Prostate gland (tissue), 2 donors: Measurements from ENCODE around the gene DFFA. TPM values are rescaled to one million over a fixed set of nuclear protein-coding genes. Genes with fewer than 3 reads are reported as not detected.

Source experiments
- DNase-seq: peaks from one replicate; pipeline ENCODE4 v3.0.0-alpha.2; 2019; ENCODE audit warnings: low spot score
- H3K27ac ChIP-seq, 2 donors: fragments of 200-600 bp; sonication (generic); 2 replicates each; pipeline ENCODE4 v1.5.1; 2017 to 2019
- H3K27me3 ChIP-seq: fragments of 200-600 bp; sonication (generic); replicated peaks from 2 replicates; pipeline ENCODE4 v1.5.1; 2019; ENCODE audit not compliant: insufficient read depth
- H3K36me3 ChIP-seq, 2 donors: fragments of 200-600 bp; sonication (generic); 1 replicate in 1 of 2; 2 replicates in 1 of 2; pipeline versions ENCODE4 v1.5.1 to v1.8.1; 2017 to 2019
- H3K4me1 ChIP-seq: fragments of 200-600 bp; sonication (generic); replicated peaks from 2 replicates; pipeline ENCODE4 v1.5.1; 2019
- H3K4me3 ChIP-seq, 2 donors: fragments of 200-600 bp; sonication (generic); 2 replicates each; pipeline ENCODE4 v1.5.1; 2017 to 2019
- H3K9me3 ChIP-seq: fragments of 200-600 bp; sonication (generic); 2 replicates; pipeline ENCODE4 v1.5.1; 2017
- POLR2A ChIP-seq: fragments of 450-650 bp; IDR thresholded peaks from one replicate; pipeline ENCODE4 v1.6.1; 2016; ENCODE audit warnings: antibody characterized with exemption, mild to moderate bottlenecking
- POLR2AphosphoS5 ChIP-seq: sonication (generic); formaldehyde crosslinking; IDR thresholded peaks from one replicate; pipeline ENCODE4 v1.6.1; 2017; ENCODE audit warnings: antibody characterized with exemption
- WGBS: methylation state at CpG from one replicate; pipeline ENCODE4 v1.1.5; 2018; 5-methylcytosine and 5-hydroxymethylcytosine counted together
- intact Hi-C: fragments of 100-400 bp; cut with DNase I; formaldehyde crosslinking; loops from one replicate; pipeline ENCODE4 v1.14.2; 2022
- total RNA-seq, 2 donors: library from RNA; depleted of rRNA; stranded (reverse); fragments of >200 nt; gene quantifications; one replicate each; pipeline ENCODE4 v1.1.0, GENCODE V29; 2016
- TF ChIP-seq, protein P1 (sequence below), 4 experiments: fragments of 200-600 bp in 2 of 4; fragments of 450-650 bp in 2 of 4; sonication (generic) in 2 of 4; IDR thresholded peaks; 1 replicate in 3 of 4; 2 replicates in 1 of 4; pipeline ENCODE4 v1.5.1; 2016 to 2019; ENCODE audit warnings: antibody characterized with exemption in 4 of 4, mild to moderate bottlenecking in 2 of 4, moderate library complexity in 2 of 4

Gene DFFA
- total RNA-seq, 2 donors from 2014 or later, result 24.8 to 35.5 TPM

DNA sequence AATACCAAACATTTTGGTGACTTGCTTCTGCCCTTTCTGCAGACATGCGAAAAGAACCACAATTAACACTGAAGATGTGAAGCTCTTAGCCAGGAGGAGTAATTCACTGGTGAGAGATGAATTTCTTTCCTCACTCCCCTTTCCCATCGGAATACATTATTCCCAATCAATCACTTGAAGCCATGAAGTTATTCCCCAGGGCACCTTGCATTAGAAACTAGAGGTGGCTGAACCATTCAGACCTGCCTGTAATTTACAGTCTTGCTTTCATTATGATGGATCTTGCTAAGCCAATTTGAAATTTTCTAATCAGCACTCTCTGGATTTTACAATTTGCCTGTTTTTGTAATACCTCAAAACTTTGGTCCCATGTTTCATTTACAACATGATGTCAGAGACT is 32.0 kb downstream of the DFFA start:
- Histone ChIP-seq H3K4me3 (no peak overlapping the region), H3K27ac (no peak overlapping the region), H3K27me3 (no peaks in the 10 kb centered on the region), H3K36me3 (no peaks in the 10 kb centered on the region), H3K9me3 (no peaks in the 10 kb centered on the region), H3K4me1 (peaks cover 2% of the 10 kb centered on the region)
- intact Hi-C loops, result no loop called here
- TF ChIP-seq POLR2AphosphoS5 (no peak), POLR2A (no peak)
- 98% methylated on average over 2 of the region's 2 CpGs for WGBS
- DNase-seq, result no peak

DNA sequence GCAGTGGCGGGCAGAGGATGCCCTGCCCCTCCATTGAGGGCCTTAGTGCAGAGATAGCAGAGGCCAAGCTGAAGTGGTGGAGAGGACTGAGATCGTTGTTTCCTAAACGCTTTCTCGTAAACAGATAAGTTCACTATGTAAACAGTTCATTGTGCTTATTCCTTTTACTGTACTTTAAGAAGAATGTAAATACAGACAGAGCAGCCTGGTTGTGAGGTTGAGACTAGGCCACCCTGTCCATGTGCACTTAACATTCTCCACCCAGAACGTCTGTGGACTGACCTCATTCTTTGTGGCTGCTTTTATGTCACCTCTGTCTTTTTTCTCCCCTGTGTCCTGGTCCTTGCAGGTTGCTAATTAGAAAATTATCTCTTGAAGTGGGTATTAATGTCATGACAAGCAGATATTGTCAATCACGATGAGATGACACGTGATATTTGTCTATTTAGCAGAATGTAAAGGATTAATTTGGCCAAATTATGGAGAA is 33.6 kb downstream of the DFFA start:
- DNase-seq, result no peak
- Histone ChIP-seq H3K4me1 (peaks cover 2% of the 10 kb centered on the region), H3K27ac (no peak overlapping the region), H3K4me3 (no peak overlapping the region), H3K9me3 (no peaks in the 10 kb centered on the region), H3K27me3 (no peaks in the 10 kb centered on the region), H3K36me3 (no peaks in the 10 kb centered on the region)
- TF ChIP-seq POLR2AphosphoS5 (no peak), POLR2A (no peak)
- TF ChIP-seq, protein P1, sequence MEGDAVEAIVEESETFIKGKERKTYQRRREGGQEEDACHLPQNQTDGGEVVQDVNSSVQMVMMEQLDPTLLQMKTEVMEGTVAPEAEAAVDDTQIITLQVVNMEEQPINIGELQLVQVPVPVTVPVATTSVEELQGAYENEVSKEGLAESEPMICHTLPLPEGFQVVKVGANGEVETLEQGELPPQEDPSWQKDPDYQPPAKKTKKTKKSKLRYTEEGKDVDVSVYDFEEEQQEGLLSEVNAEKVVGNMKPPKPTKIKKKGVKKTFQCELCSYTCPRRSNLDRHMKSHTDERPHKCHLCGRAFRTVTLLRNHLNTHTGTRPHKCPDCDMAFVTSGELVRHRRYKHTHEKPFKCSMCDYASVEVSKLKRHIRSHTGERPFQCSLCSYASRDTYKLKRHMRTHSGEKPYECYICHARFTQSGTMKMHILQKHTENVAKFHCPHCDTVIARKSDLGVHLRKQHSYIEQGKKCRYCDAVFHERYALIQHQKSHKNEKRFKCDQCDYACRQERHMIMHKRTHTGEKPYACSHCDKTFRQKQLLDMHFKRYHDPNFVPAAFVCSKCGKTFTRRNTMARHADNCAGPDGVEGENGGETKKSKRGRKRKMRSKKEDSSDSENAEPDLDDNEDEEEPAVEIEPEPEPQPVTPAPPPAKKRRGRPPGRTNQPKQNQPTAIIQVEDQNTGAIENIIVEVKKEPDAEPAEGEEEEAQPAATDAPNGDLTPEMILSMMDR (IDR thresholded peaks at IDR 0.05), result no peak
- WGBS, result 50% methylated on average over 7 of the region's 7 CpGs
- intact Hi-C loops, result no loop called here

DNA sequence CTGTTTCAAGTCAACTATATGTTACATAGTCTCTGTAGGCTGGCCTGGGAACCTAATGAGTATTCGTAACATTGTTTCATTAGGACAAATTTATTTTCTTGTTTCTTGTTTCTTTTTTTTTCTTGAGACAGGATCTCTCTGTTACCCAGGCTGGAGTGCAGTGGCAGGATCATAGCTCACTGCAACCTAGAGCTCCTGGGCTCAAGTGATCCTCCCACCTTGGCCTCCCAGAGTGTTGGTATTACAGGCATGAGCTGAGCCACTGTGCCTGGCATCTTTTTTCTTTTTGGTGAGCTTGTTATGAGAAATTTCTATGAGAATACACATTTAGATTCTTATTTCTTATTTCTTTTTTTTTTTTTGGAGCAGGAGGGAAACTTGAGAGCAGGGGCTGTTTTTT is 35.3 kb downstream of the DFFA start:
- DNase-seq, result no peak
- no peak overlapping the region for H3K27ac ChIP-seq
- intact Hi-C loops, result no loop called here
- no peak overlapping the region for H3K4me3 ChIP-seq
- WGBS, result 97% methylated on average over 1 of the region's 1 CpG
- H3K36me3 ChIP-seq, result no peaks in the 10 kb centered on the region
- no peaks in the 10 kb centered on the region for H3K9me3 ChIP-seq
- H3K27me3 ChIP-seq, result no peaks in the 10 kb centered on the region
- H3K4me1 ChIP-seq, result peaks cover 2% of the 10 kb centered on the region
- no peak for TF ChIP-seq POLR2AphosphoS5
- no peak for TF ChIP-seq POLR2A
- TF ChIP-seq, protein P1 (IDR thresholded peaks at IDR 0.05), result no peak

DNA sequence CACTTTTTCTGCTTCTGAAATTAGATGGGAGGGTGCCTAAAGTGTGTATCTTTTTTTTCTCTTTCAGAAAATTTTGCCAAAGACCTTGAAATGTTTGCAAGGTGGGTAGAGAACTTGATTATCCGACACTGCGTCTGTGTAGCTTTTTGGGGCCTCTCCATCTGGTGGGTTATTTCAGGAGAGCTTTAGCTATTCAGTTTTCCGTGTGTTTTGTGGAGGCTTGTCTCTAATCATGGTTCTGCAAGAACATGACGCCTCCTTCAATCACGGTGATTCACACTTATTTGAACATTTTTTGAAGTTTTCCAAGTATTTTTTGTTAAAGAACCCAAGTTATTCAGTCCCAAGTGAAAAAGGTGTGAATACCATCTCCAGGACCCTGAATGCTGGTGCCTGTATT is 37.7 kb downstream of the DFFA start:
- intact Hi-C loops, result loop anchor here (5.0 kb wide), 2 partner anchors 38 to 433 kb away; partner anchors contain the start of genes DFFA and PEX14
- no peaks in the 10 kb centered on the region for H3K27me3 ChIP-seq
- 88% methylated on average over 5 of the region's 5 CpGs for WGBS
- DNase-seq, result no peak
- no peaks in the 10 kb centered on the region for H3K36me3 ChIP-seq
- no peak overlapping the region for H3K27ac ChIP-seq
- peaks cover 6% of the 10 kb centered on the region for H3K4me1 ChIP-seq
- TF ChIP-seq POLR2A, result no peak
- TF ChIP-seq POLR2AphosphoS5, result no peak
- TF ChIP-seq, protein P1 (IDR thresholded peaks at IDR 0.05), result no peak
- no peak overlapping the region for H3K4me3 ChIP-seq
- no peaks in the 10 kb centered on the region for H3K9me3 ChIP-seq

DNA sequence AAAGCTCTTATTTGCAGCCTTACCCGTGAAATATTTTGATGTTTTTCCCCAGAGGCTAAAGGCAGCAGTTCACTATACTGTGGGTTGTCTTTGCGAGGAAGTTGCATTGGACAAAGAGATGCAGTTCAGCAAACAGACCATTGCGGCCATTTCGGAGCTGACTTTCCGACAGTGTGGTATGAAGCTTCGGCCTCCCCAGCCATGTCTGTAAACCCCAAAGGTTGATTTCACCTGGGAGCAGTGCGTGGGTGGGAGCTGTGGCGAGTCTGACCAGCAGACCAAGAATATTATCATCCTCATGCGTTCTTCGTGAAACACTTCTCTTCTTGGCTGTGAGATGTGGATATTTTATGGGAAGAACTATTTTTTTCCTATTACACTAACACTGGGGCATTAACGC is 38.5 kb downstream of the DFFA start:
- no peak overlapping the region for H3K27ac ChIP-seq
- no peaks in the 10 kb centered on the region for H3K27me3 ChIP-seq
- 83% methylated on average over 11 of the region's 11 CpGs for WGBS
- no peak for TF ChIP-seq POLR2A
- TF ChIP-seq, protein P1 (IDR thresholded peaks at IDR 0.05), result no peak
- TF ChIP-seq POLR2AphosphoS5, result no peak
- no peaks in the 10 kb centered on the region for H3K36me3 ChIP-seq
- DNase-seq, result no peak
- intact Hi-C loops, result loop anchor here (5.0 kb wide), 2 partner anchors 39 to 434 kb away; partner anchors contain the start of genes DFFA and PEX14
- peaks cover 6% of the 10 kb centered on the region for H3K4me1 ChIP-seq
- H3K9me3 ChIP-seq, result no peaks in the 10 kb centered on the region
- no peak overlapping the region for H3K4me3 ChIP-seq
